GM23248 (cell line): ENCODE data around the gene EHMT2.

Experiments used
- EZH2 ChIP-seq: fragments of 200-600 bp; sonication (generic); IDR thresholded peaks from 2 replicates; pipeline ENCODE4 v1.6.1; 2018; ENCODE audit warnings: antibody characterized with exemption, mild to moderate bottlenecking; ENCODE audit not compliant: insufficient read depth, poor library complexity, severe bottlenecking
- EZH2phosphoT487 ChIP-seq: fragments of 200-600 bp; sonication (generic); IDR thresholded peaks from 2 replicates; pipeline ENCODE4 v1.6.1; 2018; ENCODE audit warnings: antibody characterized with exemption, moderate library complexity, mild to moderate bottlenecking, low read depth; ENCODE audit not compliant: insufficient read depth

GRCh38 chr6:31864818-31865204 lies 32.7 kb downstream of the EHMT2 start:
- TF ChIP-seq EZH2 (no peak), EZH2phosphoT487 (no peak)
